IMR-90 (cell line): ENCODE results near the gene NCKAP5. TPM values are rescaled to one million over a fixed set of nuclear protein-coding genes. Genes with fewer than 3 reads are reported as not detected.

Source experiments
- ATAC-seq: fragments of 200-7000 bp; cut with Tn5 transposase; 2 replicates; pipeline ENCODE4 v1.9.1; 2020; ENCODE audit warnings: low read depth, mild to moderate bottlenecking, moderate library complexity
- BruUV-seq: library from RNA; stranded (reverse); fragments of 400-500 nt; replicated peaks from 2 replicates; lab custom pipeline; 2021; lab: Mats Ljungman, UMichigan
- CTCF ChIA-PET: fragments of 300-600 bp; formaldehyde crosslinking; extraction: SDS; loops from one replicate; lab custom pipeline; 2021; ENCODE audit warnings: antibody characterized with exemption; lab: Yijun Ruan, JAX
- POLR2A ChIA-PET: fragments of 300-600 bp; sonication (Branson Sonifier 250); formaldehyde crosslinking; loops from one replicate; lab custom pipeline; 2022; ENCODE audit warnings: antibody characterized with exemption; ENCODE audit not compliant: unreplicated experiment; lab: Charles Lee
- DNase-seq: peaks from one replicate; pipeline ENCODE4 v3.0.0; 2013
- H2AFZ ChIP-seq: replicated peaks from 2 replicates; pipeline ENCODE3; 2013; ENCODE audit warnings: low read length, mild to moderate bottlenecking; ENCODE audit not compliant: poor library complexity
- H2AK5ac ChIP-seq: 2 replicates; pipeline ENCODE4 v1.6.1; 2013; ENCODE audit warnings: low read depth, low read length, inconsistent platforms
- H2AK9ac ChIP-seq: replicated peaks from 2 replicates; pipeline ENCODE3; 2013; ENCODE audit warnings: mild to moderate bottlenecking, low read depth, low read length, moderate library complexity; ENCODE audit not compliant: poor library complexity
- H2BK120ac ChIP-seq: 2 replicates; pipeline ENCODE4 v1.6.1; 2013; ENCODE audit warnings: low read depth, low read length, inconsistent platforms
- H2BK15ac ChIP-seq: 3 replicates; pipeline ENCODE4 v1.6.1; 2013; ENCODE audit warnings: low read depth, low read length, inconsistent platforms
- H2BK20ac ChIP-seq: 2 replicates; pipeline ENCODE4 v1.6.1; 2013; ENCODE audit warnings: low read depth, mild to moderate bottlenecking, inconsistent platforms, low read length, moderate library complexity
- H2BK5ac ChIP-seq: 2 replicates; pipeline ENCODE4 v1.6.1; 2013; ENCODE audit warnings: mild to moderate bottlenecking, low read depth, low read length, inconsistent platforms; ENCODE audit not compliant: poor library complexity, severe bottlenecking
- H3K14ac ChIP-seq: replicated peaks from 2 replicates; pipeline ENCODE4 v1.6.1; 2013; ENCODE audit warnings: low read depth, low read length, inconsistent platforms
- H3K18ac ChIP-seq: 2 replicates; pipeline ENCODE4 v1.6.1; 2013; ENCODE audit warnings: low read depth, low read length, control low read depth
- H3K23ac ChIP-seq: 2 replicates; pipeline ENCODE4 v1.6.1; 2013; ENCODE audit warnings: low read depth, low read length, inconsistent platforms
- H3K27ac ChIP-seq: 2 replicates; pipeline ENCODE4 v1.5.1; 2013; ENCODE audit warnings: mild to moderate bottlenecking, control low read depth, low read length; ENCODE audit not compliant: insufficient read depth
- H3K27me3 ChIP-seq: 2 replicates; pipeline ENCODE4 v1.6.1; 2013; ENCODE audit warnings: low read length; ENCODE audit not compliant: control insufficient read depth, insufficient read depth
- H3K36me3 ChIP-seq: 2 replicates; pipeline ENCODE4 v1.6.1; 2013; ENCODE audit warnings: low read length, mixed read lengths; ENCODE audit not compliant: control insufficient read depth, insufficient read depth
- H3K4ac ChIP-seq: 2 replicates; pipeline ENCODE4 v1.6.1; 2013; ENCODE audit warnings: low read depth, low read length, inconsistent platforms
- H3K4me1 ChIP-seq: 2 replicates; pipeline ENCODE4 v1.6.1; 2013; ENCODE audit warnings: low read length, mixed read lengths; ENCODE audit not compliant: control insufficient read depth, insufficient read depth
- H3K4me2 ChIP-seq: 2 replicates; pipeline ENCODE4 v1.6.1; 2013; ENCODE audit warnings: low read depth, mild to moderate bottlenecking, control low read depth, low read length, moderate library complexity
- H3K4me3 ChIP-seq: 2 replicates; pipeline ENCODE4 v1.5.1; 2013; ENCODE audit warnings: low read depth, mild to moderate bottlenecking, control low read depth, low read length, moderate library complexity; ENCODE audit not compliant: insufficient read depth
- H3K56ac ChIP-seq: 2 replicates; pipeline ENCODE4 v1.6.1; 2013; ENCODE audit warnings: low read length, inconsistent platforms; ENCODE audit not compliant: insufficient read depth; ENCODE audit errors: extremely low read depth
- H3K79me1 ChIP-seq, 2 experiments: 2 replicates each; pipeline ENCODE4 v1.6.1; 2013; ENCODE audit warnings: low read length in 2 of 2, inconsistent platforms in 1 of 2, low read depth in 1 of 2
- H3K9ac ChIP-seq: 2 replicates; pipeline ENCODE4 v1.6.1; 2013; ENCODE audit warnings: low read depth, low read length, control low read depth
- H3K9me1 ChIP-seq: 2 replicates; pipeline ENCODE4 v1.6.1; 2013; ENCODE audit warnings: low read length, inconsistent platforms; ENCODE audit not compliant: insufficient read depth
- H3K9me3 ChIP-seq: 2 replicates; pipeline ENCODE4 v1.6.1; 2013; ENCODE audit warnings: low read length; ENCODE audit not compliant: control insufficient read depth, insufficient read depth
- H4K20me1 ChIP-seq: 2 replicates; pipeline ENCODE4 v1.6.1; 2013; ENCODE audit warnings: low read length, inconsistent platforms; ENCODE audit not compliant: insufficient read depth
- H4K5ac ChIP-seq: 2 replicates; pipeline ENCODE4 v1.6.1; 2013; ENCODE audit warnings: mild to moderate bottlenecking, low read depth, low read length, control low read depth
- H4K8ac ChIP-seq, 2 experiments: 2 replicates each; pipeline ENCODE4 v1.6.1; 2013; ENCODE audit warnings: low read depth in 2 of 2, low read length in 2 of 2, control low read depth in 1 of 2, inconsistent platforms in 1 of 2
- H4K91ac ChIP-seq: 2 replicates; pipeline ENCODE4 v1.6.1; 2013; ENCODE audit warnings: low read depth, low read length, inconsistent platforms; ENCODE audit not compliant: insufficient read depth
- BHLHE40 ChIP-seq: fragments of 150-350 bp; IDR thresholded peaks from 2 replicates; pipeline ENCODE4 v1.6.1; 2016; ENCODE audit warnings: mild to moderate bottlenecking, low read depth, low read length
- CEBPB ChIP-seq: IDR thresholded peaks from 2 replicates; pipeline ENCODE4 v1.6.1; 2012; ENCODE audit warnings: low read depth, low read length, improper control_type of control experiment
- CHD1 ChIP-seq: IDR thresholded peaks from 2 replicates; pipeline ENCODE4 v1.6.1; 2012; ENCODE audit warnings: low read depth, low read length, improper control_type of control experiment
- CTCF ChIP-seq: conservative IDR thresholded peaks from 2 replicates; pipeline ENCODE4 v1.5.1; 2012; ENCODE audit warnings: mild to moderate bottlenecking, low read depth, low read length, improper control_type of control experiment
- ELK1 ChIP-seq: fragments of 150-350 bp; IDR thresholded peaks from 2 replicates; pipeline ENCODE4 v1.6.1; 2016; ENCODE audit warnings: low read depth, mild to moderate bottlenecking, low read length, moderate library complexity, borderline replicate concordance
- FOS ChIP-seq: fragments of 150-350 bp; IDR thresholded peaks from 2 replicates; pipeline ENCODE4 v1.6.1; 2016; ENCODE audit warnings: low read depth, low read length
- MAFK ChIP-seq: IDR thresholded peaks from 2 replicates; pipeline ENCODE4 v1.6.1; 2012; ENCODE audit warnings: low read depth, low read length, improper control_type of control experiment
- MAZ ChIP-seq: IDR thresholded peaks from 2 replicates; pipeline ENCODE4 v1.6.1; 2012; ENCODE audit warnings: low read depth, mild to moderate bottlenecking, low read length, improper control_type of control experiment, moderate library complexity, borderline replicate concordance
- MXI1 ChIP-seq: IDR thresholded peaks from 2 replicates; pipeline ENCODE4 v1.6.1; 2012; ENCODE audit warnings: low read depth, mild to moderate bottlenecking, low read length, moderate library complexity, borderline replicate concordance
- NFE2L2 ChIP-seq: fragments of 150-350 bp; IDR thresholded peaks from 2 replicates; pipeline ENCODE4 v1.6.1; 2016; ENCODE audit warnings: low read depth, mild to moderate bottlenecking, low read length
- POLR2A ChIP-seq: IDR thresholded peaks from 2 replicates; pipeline ENCODE4 v1.6.1; 2012; ENCODE audit warnings: mild to moderate bottlenecking, low read depth, low read length
- RCOR1 ChIP-seq: IDR thresholded peaks from 2 replicates; pipeline ENCODE4 v1.6.1; 2012; ENCODE audit warnings: mild to moderate bottlenecking, low read length, improper control_type of control experiment; ENCODE audit not compliant: insufficient replicate concordance
- RFX5 ChIP-seq: IDR thresholded peaks from 2 replicates; pipeline ENCODE4 v1.8.0; 2012; ENCODE audit warnings: low read depth, mild to moderate bottlenecking, low read length, moderate library complexity
- SMC3 ChIP-seq: fragments of 150-350 bp; IDR thresholded peaks from 2 replicates; pipeline ENCODE4 v1.6.1; 2016; ENCODE audit warnings: low read depth, mild to moderate bottlenecking, antibody characterized with exemption, low read length, moderate library complexity
- USF2 ChIP-seq: fragments of 150-350 bp; IDR thresholded peaks from 2 replicates; pipeline ENCODE4 v1.6.1; 2017; ENCODE audit warnings: mild to moderate bottlenecking, antibody characterized with exemption, low read length, low read depth
- WGBS, 2 experiments: methylation state at CpG; one replicate each; pipeline versions ENCODE4 v1.1.5 to v1.1.7; 2013; ENCODE audit warnings: missing lambda C conversion rate in 2 of 2; ENCODE audit not compliant: insufficient read length in 1 of 2; ENCODE audit errors: extremely low coverage in 2 of 2; 5-methylcytosine and 5-hydroxymethylcytosine counted together
- dilution Hi-C: fragments of 300-500 bp; cut with HindIII; formaldehyde crosslinking; loops from one replicate; pipeline ENCODE4 v1.14.3; 2018; ENCODE audit warnings: low sequenced_read_pairs; ENCODE audit not compliant: unreplicated experiment
- in situ Hi-C: fragments of 300-500 bp; cut with MboI; formaldehyde crosslinking; loops from 3 replicates; pipeline ENCODE4 v1.14.3; 2019; ENCODE audit warnings: low sequenced_read_pairs, inconsistent platforms, mixed read lengths
- intact Hi-C: fragments of 100-400 bp; cut with micrococcal nuclease; formaldehyde crosslinking; loops from 2 replicates; pipeline ENCODE4 v1.10.0; 2022
- polyA plus RNA-seq, 3 experiments: library from polyadenylated mRNA; depleted of rRNA; stranded (reverse); fragments of >200 nt; gene quantifications; 2 replicates each; pipeline ENCODE4 v1.2.3, GENCODE V29; 2012; ENCODE audit warnings: low replicate concordance in 1 of 3
- total RNA-seq: library from RNA; depleted of rRNA; stranded (reverse); fragments of >200 nt; gene quantifications from 2 replicates; pipeline ENCODE4 v1.2.3, GENCODE V29; 2012

NCKAP5 gene
- total and polyA plus RNA-seq, 2 of the 4 experiments (the other 2 are of a cell fraction): 2.7 to 3.9 TPM

GRCh38 chr2:133104871-133105270, 463.4 kb downstream of the NCKAP5 start:
- TF ChIP-seq CTCF (no peak), MAZ (no peak), NFE2L2 (no peak), MAFK (no peak), FOS (no peak), SMC3 (no peak), CHD1 (no peak), RFX5 (no peak), MXI1 (no peak), POLR2A (no peak), ELK1 (no peak), BHLHE40 (no peak), RCOR1 (no peak), USF2 (no peak), CEBPB (no peak)
- ChIA-PET POLR2A (no interaction called here), CTCF (no interaction called here)
- dilution Hi-C loops (no loop called here), intact Hi-C loops (no loop called here), in situ Hi-C loops (no loop called here)
- Histone ChIP-seq H3K36me3 (peaks cover 4% of the 10 kb centered on the region; the same call in 1 of the 2 replicates), H3K9me3 (no peaks in the 10 kb centered on the region), H3K27ac (no peak overlapping the region), H2AK5ac (no peak overlapping the region), H2BK5ac (no peak overlapping the region), H4K5ac (no peak overlapping the region), H2BK120ac (no peak overlapping the region), H4K20me1 (peaks cover under 1% of the 10 kb centered on the region; the same call in 1 of the 2 replicates), H3K4ac (no peak overlapping the region), H3K4me1 (no peaks in the 10 kb centered on the region), H3K14ac (0 out of 2 replicates have a peak overlapping the region, but pooled peaks have one; percentile 23), H2BK20ac (no peak overlapping the region), H2BK15ac (no peak overlapping the region), H4K8ac (no peak overlapping the region), H3K4me2 (no peak overlapping the region), H3K9me1 (no peaks in the 10 kb centered on the region), H3K79me1 (peaks cover 3 to 36% of the 10 kb centered on the region in 2 experiments; a peak in 3 of 4 replicates), H4K91ac (no peak overlapping the region), H3K27me3 (no peaks in the 10 kb centered on the region), H3K23ac (no peak overlapping the region), H2AK9ac (no peak overlapping the region), H3K9ac (no peak overlapping the region), H3K56ac (no peak overlapping the region), H2AFZ (no peak overlapping the region), H3K18ac (no peak overlapping the region), H3K4me3 (no peak overlapping the region)
- ATAC-seq: no peak
- no CpG with 5 or more reads among the region's 2 CpGs for WGBS, 2 experiments
- BruUV-seq: no TSS peak
- no peak for DNase-seq
